Femur (tissue), 1 donor: ENCODE measurements around the gene MAPT.
A peak's percentile ranks its signal among the peaks of the same experiment; 100 is the strongest.

Source experiments
- DNase-seq: peaks from one replicate; pipeline ENCODE4 v3.0.0-alpha.2; 2017

The MAPT gene

DNA sequence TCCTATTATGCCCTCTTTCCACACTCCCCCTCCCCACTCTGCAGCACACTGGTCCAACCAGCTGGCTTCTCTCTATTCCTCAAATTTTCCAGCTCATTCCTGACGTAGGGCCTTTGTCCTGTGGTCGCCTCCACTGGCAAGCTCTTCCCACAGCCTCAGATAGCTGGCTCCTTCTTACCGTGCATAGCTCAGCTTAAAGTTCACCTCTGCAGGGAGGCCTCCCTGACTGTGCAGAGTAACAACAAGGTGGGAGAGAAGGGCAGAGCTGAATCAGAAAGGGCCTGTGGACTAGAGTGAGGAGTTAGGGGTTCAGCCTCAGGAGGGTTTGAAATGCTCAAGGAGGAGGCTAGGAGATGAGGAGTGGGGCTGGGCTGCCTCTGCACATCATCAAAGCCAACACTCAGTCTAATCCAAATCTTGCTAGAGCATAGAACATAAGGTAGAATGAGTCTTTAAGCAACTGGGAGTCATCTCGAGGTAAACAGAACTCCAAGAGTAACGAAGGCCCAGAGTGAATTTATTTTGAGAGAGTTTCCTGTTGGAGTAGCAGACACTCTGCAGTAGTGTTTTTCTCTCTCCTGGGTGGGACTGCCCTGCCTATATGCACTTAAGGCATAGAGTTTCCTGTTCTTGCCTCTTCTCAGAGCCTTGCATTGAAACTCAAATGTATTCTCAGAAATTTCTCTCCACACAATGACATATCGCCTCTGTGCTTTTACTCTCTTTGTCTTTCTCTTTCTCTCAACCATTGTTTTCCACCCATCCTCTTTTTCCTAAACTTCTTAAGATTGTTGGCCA is 30.3 kb upstream of the MAPT start:
- no peak for DNase-seq

DNA sequence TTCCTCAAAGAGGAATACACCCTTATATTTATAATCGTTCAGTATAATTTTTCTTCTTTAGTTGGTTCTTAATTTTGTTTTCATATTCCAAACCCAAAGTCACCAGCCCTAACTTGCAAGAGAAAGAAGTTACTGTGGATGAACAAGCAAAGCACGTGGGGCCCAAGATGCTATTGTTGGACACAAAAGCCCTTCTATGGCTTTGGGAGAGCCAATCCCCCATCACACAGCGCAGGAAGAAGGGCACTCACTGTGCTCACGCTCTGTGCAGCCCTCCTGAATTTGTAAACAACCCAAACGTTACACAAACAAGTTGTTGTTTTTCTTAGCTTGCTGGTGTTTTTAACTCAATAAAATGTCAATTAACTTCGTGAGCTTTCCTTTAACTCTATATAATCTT is 27.2 kb upstream of the MAPT start:
- no peak for DNase-seq

DNA sequence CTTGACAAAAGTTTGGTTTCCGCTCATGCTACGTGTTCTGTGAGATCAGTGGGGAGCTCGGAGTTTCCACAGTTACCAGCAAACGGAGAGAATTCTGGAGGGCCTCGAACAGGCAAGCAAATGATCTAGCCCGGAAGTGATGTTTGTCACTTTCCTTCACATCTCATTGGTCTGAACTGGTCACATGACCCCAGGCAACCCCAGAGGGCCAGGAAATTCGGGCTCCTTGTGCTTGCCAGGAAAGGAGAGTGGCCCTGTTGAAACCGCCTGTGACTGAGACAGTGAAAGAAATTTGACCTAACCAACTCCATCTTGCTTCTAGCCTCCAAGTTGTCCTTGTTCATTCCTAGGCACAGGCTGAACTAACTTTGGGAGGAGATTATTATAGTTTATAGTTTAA is 26.7 kb upstream of the MAPT start:
- DNase-seq = no peak

DNA sequence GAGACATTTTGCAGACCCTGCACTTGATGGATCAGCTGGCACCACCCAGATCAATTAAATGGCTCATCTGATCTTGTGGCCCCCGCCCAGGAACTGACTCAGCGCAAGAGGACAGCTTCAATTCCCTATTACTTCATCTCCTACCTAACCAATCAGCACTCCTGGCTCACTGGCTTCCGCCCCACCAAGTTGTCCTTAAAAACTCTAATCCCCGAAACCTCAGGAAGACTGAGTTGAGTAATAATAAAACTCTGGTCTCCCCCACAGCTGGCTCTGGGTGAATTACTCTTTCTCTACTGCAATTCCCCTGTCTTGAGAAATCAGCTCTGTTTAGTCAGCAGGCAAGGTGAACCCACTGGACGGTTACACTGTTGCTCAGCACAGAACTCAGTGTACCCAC is 26.1 kb upstream of the MAPT start:
- no peak for DNase-seq

DNA sequence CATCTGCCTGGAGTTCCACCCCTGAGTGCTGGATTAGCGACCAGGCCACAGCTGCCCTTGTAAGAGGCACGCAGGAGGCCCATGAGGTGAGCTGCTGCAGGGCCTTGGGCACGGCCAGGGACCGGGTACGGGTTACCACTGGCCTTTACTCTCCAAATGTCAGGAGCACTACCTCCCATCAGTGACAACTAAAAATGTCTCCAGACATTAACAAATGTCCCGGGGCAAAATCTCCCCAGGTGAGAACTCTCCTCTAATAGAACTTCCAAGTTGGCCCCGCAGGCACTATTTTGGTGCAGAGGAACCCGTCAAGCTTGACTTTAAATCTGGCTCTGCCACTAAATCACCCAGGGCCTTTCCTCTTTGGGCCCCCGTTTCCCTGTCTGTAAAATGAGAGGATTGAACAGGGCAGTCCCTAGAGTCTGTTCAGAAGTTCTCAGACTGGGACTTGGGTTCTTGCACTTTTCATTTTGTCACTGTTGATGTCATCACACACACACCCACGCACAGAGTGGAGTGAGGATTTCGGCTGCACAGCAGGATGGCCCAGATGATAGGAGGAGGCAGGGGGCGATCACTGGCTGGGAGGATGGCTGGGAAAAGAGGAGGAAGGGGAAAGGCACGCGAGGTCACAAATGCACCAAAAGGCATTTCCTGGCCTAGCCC is 24.5 kb upstream of the MAPT start:
- no peak for DNase-seq

DNA sequence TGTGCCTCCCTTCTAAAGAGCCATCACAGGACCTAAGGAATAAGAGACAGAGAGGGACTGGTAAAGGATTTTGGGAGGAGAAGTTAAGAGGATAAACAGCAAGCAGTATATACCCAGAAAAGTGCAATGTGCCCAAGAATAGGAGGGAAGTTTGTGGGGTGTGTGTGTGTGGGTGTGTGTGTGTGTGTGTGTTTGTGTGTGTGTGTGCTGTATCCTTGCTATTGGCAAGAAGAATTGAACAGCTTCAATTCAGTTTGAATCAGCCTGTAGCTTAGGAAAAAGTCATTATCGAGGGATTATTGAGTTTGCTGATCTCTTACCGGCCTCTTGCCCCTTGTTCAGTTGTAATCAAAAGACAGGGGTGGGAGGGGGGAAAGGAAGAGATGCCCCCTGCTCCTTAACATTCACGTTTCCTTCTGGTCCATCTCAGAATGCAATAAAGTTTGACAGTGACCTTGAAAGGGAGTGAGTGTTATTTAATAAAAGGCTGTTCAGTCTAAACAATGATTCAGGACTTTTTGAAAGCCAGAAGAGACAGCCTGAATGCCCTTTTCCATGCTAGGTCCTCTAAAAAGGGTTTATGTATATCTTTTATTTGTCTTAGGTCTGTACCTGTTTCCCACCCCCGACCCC is 23.9 kb upstream of the MAPT start:
- no peak for DNase-seq

DNA sequence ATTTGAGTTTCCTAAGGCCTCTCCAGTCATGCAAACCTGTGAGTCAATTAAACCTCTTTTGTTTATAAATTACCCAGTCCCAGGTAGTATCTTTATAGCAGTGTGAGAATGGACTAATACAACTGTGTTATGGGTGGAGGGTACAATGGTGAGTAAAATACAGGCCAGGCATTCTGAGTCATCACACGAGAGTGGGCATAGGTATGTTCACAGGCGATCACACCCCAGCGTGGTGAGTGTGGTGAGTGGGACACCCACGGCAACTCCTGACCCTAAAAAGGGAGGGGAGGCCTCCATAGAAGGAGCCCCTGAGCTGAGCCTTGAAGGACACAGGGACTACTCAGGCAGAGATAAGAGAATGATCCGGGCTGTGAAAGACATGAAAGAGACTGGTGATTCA is 22.6 kb upstream of the MAPT start:
- DNase-seq = no peak

DNA sequence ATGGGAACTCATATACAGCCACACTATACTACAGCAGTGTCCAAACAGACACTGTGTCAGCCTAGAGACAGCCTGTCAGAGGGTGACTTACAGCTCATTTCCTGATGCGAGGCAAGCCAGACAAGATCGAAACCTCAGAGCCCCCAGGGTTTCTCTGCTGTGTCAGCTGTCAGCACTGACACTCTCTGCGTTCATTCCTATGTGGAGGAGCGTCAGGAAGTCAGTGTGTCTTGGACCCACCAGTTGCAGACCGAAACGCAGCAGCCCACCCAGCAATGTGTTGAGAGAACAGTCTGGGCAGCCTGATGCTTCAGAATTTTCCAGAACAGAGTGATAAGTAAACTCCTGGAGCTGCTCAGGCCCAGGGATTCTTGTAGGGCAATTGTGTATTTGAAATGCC is 20.6 kb upstream of the MAPT start:
- no peak for DNase-seq

DNA sequence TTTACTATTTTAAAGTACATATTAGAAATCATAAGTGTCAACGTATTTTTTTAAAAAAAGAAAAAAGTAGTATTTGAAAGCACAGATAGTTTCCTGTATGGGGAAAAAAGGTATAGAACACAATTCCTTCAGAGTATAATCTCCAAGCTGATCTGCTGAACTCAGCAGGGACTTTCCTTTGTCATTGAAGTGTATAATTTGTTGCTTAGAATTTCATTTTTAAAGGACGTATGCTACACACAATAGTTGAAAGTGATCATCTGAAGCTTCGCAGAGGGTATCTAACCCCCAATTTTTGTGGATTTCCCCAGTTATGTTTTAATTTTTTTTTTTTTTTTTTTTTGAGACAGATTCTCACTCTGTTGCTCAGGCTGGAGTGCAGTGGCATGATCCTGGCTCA is 20.2 kb upstream of the MAPT start:
- DNase-seq = no peak

DNA sequence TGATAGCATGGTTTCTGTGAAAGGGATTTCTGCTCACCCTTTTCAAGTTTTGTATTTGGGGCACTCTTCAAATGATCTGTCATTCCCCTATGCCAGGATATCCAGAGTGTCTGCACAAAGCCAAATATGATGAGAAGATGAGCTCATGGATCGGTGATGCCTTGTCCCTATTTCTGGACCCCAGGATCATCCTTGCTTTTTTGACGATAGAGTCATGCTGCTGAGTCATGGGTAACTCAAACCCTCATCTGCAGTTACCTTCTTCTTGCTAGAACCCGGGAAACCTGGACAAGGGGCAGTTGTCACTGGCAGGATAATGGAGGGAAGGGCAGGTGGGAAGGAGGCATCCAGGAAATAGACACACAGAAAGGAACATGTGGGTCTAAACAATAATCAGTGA is 17.8 kb upstream of the MAPT start:
- DNase-seq = no peak

DNA sequence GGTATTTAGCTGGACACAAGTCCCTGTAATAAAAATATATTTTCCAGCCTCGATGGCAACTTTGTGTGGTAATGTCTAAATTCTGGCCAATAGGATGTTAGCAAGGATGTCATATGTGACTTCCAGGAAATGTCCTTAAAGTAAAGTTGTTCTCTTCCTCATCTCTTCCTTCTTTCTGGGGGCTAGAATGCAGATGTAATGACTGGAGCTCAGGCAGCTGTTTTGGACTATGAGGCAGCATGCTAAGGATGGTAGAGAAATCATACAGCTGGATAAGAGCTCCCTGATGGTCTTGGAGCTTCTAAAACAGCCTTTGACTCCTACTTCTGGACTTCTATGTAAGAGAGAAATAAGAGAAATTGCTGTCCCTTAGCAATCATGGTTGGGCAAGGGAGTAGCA is 16.9 kb upstream of the MAPT start:
- DNase-seq = no peak

DNA sequence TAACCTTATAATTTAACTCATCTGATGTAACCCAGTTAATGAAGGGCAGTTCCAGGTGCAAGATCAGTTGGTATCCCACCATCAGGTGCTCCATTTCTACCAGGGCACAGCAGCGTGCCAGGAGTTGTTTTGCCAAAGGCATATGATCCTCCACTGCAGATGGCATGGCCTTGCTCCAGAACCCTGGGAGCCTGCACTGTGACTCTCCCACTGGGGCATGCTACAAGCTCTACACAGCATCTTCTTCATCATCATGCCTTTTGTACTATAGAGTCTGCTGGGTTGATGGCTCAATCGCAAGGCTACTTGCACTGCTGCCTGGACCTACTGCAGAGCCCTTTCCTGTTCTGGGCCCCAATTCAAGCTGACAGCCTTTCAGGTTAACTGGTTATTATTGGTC is 11.3 kb upstream of the MAPT start:
- no peak for DNase-seq

DNA sequence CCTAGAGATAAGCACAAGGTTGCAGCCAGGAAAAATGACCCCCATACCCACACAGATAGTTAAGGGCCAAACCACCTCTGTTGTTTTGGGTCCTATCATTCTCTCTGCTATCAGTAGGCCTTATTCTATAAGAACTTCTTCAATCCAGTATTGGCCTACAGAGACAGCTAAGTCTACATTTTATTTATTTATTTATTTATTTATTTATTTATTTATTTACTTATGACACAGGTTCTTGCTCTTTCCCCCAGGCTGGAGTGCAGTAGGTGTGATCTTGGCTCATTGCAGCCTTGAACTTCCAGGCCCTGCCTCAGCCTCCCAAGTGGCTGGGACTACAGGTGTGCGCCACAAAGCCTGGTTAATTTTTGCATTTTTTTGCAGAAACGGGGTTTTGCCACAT is 7.5 kb upstream of the MAPT start:
- no peak for DNase-seq

DNA sequence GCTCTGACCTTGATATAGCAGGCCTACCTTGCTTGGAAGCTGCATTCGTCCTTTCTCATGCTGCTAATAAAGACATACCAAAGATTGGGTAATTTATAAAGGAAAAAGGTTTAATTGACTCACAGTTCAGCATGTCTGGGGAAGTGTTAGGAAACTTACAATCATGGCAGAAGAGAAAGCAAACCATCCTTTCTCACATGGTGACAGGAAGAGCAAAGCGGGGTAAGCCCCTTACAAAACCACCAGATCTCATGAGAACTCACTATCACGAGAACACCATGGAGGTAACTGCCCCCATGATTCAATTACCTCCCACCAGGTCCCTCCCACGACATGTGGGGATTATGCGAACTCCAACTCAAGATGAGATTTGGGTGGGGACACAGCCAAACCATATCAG is 6.0 kb upstream of the MAPT start:
- DNase-seq = no peak

DNA sequence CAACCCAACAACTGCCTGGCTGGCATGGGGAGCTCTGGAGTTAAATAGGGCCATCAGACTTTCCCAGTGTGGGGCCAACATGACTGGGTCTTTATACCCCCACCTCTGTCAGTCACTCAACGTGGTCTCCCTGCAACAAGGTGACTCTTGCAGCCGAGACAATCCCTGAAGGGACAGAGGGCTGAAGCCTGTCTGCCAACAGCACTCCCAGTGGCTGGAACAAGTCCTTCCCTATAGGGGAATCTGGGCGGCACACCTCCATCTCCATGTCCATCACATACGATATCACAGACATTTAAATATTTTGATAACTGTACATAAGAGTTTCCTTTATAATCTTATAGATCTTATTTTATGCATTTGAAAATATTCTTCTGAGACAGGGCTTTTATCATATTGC is 4.8 kb upstream of the MAPT start:
- no peak for DNase-seq

DNA sequence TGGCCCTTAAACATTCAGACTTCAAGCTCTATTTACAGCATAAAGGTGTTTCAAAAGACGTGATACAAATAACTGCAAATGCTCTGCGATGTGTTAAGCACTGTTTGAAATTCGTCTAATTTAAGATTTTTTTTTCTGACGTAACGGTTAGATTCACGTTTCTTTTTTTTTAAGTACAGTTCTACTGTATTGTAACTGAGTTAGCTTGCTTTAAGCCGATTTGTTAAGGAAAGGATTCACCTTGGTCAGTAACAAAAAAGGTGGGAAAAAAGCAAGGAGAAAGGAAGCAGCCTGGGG is 681 bp upstream of the MAPT start:
- no peak for DNase-seq

DNA sequence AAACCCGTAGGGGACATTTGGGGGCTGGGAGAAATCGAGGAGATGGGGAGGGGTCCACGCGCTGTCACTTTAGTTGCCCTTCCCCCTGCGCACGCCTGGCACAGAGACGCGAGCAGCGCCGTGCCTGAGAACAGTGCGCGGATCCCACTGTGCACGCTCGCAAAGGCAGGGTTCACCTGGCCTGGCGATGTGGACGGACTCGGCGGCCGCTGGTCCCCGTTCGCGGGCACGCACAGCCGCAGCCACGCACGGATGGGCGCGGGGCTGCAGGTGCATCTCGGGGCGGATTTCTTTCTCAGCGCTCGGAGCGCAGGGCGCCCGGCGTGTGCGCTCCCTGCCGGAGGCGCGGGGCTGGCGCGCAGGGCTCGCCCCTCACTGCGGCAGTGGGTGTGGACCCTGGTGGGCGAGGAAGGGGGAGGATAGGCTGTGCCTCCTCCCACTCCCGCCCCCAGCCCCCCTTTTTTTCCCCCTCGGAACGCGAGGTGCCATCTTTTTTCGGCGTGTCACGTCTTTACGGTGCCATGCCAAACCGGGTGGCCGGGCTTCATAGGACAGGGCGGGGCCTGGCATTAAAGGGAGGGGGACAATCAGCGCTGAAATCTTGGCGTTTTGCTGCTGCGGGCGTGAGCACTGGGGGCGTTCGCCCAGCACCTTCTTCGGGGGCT is 1.1 kb downstream of the MAPT start:
- peak; percentile 24 for DNase-seq

DNA sequence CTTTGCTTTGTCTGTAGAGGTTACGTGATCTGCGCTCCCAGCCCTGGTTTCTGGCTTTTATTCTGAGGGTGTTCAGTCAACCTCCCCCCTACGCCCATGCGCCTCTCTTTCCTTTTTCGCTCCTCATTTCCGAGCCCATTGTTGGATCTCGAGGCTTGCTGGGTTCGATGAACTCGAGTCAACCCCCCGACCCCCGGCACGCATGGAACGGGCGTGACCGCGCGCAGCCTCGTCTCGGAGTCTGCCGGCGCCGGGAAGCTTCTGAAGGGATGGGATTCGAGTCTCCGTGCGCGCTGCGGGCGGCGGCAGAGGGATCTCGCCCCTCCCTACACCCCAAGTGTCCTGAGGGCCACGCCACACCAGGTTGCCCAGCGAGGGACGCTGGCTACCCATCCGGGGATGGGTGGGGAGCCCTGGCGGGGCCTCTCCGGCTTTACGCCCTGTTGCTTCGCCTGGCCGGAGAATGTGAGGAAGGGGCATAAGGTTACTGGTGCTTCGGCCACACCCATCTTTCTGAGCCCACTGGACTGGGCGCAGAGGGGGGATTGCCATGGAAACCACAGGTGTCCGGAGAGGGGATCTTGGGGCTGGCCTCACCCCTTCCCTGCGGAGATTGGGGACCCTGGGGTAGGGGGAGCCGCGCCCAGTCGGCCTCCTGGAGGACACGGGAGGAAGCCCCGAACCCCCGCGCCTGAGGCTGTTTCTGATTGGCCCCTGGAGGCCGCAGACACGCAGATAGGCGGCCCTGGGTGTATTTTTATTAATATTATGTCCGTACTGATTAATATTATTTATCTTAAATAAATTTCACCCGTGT is 1.8 kb downstream of the MAPT start:
- DNase-seq = no peak

DNA sequence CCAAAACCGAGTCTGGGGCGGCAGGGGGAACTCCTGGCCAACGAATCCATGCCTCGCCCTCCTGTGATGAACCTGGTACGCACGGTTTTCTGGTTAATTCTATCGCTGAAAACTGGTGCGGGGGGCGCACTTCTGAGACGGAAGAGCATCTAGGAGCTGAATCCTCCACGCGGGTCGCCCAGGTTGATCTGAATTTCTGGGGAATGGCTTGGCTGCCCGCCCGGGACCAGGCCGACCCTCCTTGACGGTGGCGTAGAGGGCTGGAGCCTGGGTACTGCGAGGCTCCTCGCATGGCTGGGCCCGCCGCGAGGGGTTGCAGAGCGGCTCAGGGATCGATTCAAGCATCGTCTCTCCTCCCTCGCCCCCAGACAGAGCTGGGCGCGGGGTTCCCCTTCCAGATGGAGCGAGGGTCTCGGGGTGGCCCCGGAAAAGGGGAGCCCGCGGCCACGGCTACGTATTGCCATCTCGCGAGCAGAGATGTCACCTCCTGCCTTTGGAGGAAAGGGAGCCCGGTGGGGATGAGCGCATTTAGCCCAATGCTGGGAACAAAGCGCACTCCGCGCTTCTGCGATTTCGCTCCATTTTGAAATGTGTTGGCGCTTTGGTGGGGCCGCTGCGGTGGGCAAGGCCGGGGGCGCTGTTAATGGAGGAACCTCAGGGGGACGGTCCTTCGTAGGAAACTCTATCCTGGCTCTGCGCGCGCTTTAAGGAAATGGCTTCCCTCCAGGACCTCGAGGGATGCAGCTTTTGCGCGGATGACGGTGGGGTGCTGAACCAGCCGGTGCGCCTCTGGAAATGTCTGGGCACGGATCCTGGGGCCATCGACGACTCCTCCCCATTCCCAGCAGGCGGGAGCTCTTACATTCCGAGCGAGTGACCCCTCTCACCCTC is 2.7 kb downstream of the MAPT start:
- DNase-seq = no peak

DNA sequence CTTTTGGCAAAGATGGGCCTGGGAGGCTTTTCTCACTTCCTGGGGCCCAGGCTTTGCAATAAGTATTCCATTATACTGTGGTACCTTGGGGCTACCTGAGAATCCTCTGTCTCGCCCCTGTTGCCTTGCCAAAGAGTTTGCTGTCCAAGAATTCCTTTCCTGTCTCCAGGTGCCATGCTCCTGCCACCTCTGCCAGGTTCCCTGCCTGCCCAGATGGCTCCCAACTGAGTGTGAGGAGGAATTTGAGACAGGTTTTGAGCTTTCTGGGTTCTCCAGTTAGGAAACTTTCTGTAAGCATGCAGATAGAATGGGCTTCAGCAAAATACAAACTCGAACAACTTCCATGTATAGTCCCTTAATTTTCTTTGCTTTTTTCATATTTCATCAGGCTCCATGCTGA is 5.8 kb downstream of the MAPT start:
- DNase-seq = no peak

DNA sequence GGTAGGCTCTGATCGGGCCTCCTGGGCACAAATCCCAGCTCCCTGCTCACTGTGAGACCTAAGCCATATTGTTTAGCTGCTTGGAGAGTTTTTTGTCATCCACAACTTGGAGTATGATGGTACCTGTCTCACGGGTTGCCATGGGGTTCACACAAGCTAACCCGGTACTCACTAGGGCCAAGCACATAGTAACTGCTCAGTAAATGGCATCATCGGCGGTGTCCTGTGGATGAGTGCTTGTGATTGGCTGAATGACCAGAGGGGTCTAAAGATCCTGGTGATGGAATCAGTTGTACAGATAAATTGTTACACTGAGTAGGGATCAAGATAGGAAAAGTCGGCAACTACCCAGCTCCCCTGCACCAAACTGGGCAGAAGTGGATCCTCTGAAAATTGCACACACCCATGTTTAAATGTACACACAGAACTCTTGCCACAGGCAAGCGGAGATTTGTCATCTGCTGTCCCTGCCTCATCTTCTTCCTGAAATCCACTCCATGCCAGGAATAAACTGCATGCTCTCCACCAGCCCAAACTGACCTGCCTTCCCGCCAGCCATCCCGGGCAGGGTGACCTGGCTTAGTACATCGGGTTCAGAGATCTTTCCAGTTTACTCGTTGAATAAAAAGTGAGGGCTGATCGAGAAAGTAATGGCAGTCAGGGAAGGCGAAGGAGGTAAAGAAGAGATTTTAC is 6.5 kb downstream of the MAPT start:
- no peak for DNase-seq
